NCI-H146 (cell line): ENCODE measurements around the gene SEMA3G.

Source experiments
- DNase-seq: peaks from one replicate; lab custom pipeline; 2025; lab: John Stamatoyannopoulos, UW

SEMA3G gene

DNA sequence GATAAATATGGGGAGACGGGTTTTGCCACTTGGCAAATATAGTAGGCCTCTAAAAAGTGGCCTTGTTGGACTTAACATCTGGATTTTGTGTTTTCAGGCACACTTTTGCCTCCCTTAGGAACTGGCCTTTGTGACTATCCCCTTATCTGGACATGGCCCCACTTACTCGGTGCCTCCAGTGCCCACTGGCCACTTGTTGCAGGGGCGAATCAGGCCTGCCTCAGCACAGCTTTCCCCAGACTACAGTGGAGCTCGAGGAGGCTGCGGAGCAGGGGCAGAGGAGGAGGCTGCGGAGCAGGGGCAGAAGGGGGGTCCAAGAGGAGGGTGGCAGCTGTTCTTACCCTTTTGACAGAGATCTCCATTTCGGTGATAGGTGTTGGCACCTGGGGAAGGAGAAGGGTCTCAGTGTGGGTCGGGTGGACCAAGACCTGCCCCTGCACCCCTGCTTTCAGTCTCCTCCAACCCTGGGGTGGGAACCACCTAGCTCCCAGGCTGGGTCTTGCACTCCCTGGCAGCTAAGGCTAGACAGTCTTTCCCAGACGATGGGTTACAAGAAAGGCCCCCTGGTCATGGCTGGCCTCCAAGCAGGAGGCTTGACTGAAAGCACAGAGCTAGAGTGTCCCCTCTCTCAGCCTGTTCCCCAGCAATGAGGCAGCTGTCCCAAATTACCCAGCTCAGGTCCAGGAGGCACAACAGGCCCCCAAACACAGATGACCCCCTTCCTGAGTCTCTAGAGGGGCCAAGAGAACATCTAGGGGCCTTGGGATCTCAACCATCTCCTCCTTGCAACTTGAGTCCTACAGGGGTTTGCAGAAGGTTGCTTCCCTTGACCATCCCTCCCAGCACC is 6.1 kb downstream of the SEMA3G start:
- DNase-seq, result no peak

- no peak for DNase-seq
Measured at GRCh38 chr3:52438104-52438376, 6.9 kb downstream of the SEMA3G start.

- DNase-seq, result no peak
Measured at GRCh38 chr3:52437326-52438103, 7.4 kb downstream of the SEMA3G start.

DNA sequence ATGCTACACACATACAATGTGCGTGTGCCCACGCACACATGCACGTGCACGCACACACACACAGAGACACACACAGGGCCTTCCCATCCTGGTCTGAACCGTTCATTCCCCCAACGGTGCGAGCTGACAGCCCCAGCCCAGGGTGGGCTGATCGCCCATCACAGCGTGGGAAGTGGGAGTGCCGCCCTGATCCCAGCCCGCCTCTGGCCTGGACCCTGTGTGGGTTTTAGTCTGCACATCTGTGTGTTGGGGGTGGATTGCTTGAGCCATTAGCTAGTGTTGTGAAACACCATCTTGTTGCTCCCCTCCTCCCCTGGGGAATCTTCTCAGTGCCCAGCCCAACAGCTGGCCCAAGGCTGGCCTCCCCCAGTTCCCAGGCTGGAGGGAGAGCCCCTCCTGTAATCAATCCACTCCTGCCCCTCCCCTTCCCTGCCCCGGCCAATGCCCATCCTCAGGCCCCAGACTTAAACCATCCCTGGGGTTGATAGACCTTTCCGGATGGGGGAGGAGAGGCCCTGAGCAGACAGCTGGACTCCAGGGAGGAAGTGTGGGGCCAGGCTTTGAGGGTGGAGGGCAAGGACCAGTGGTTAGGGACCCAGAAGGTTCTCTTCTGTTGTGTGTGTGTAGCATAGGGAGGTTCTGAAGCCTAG is 8.3 kb downstream of the SEMA3G start:
- DNase-seq, result no peak

DNA sequence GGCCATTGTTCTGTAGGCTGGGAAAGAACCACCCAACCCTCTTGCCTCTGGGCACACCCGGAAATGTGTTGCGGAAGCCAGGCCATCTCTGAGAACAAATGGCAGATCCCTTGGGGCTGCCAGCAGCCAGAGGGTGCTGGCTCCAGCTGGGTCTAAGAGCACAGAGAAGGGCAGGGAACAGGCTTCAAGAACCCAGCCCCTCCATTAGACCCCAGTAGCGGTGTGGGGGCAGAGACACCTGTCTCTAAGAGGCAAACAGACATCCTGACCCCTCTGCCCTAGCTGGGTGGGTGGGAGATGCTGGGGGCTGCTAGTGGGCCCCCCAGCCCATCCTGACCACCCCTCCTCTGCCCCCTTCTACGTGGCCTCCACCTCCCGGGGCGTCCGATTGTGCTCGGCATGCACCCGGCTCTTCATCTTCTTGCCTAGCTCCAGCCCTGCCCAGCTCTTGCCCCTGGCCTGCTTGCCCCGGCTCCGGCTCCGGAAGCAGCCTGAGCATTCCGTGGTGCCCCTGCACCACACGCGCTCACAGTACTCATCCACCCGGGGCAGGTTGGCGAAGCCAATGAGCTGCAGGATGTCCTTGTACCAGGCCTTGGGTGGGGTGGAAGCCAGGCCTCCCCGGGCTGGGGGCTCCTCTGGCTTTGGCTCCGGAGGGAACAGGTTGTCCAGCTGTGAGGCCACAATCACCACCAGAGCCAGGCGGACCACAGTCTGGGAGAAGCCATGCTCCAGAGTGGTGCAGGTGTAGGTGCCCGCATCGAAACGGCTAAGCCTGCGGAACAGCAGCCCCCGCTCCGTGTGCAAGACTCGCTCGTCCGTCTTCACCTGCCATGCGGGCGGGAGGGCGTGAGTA is 9.4 kb downstream of the SEMA3G start:
- no peak for DNase-seq

DNA sequence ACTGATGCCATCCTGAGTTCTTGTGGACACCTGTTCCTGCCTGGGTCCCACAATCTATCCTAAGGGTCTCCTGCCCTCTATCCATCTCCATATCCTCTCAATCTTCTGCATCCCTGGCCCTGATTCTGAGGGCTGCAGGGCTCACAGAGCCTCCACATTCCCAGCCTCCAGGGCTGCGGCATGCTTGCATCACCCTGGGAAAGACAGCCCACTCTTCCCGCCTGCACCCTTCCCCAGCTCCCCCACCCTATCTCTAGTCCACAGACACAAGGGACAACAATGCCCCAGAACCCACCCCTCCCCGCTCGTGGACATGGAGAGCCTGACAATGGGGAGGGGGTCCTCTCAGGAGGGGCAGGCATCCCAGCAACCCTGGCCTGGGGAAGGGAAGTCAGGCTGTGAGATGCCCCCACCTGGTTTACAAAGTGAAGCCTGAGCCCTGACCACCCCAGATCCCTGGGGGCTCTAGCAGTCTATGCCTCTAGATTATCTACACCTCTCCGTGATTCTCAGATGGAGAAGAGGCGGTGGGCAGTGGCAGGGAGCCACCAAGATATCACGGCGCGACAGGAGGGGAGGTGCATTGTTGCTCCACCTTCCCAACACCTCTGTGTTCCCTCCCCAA is 10.3 kb downstream of the SEMA3G start:
- DNase-seq, result no peak

DNA sequence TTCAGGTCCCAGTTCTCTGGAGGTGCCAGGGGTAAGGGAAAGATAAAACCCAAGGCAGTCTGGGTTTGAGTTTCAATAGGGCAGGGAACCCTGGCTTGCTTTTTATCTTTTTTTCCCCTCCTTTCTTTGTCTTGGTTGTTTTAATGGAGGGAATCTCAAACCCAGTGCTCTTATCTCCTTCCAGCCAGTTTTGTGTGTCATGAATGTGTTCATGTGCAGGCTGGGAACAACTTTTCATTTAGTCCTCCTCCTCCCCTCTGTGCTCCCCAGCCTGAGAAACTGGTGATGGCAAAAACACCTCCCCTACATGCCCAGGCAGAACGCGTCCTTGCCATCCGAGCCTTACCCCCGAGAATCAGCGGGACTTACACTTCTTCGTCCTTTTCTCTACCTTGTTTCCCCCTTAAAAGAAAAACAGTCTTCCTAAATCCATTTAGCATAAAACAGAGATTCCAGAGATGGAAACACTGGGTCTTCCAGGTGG is 10.9 kb downstream of the SEMA3G start:
- no peak for DNase-seq

DNA sequence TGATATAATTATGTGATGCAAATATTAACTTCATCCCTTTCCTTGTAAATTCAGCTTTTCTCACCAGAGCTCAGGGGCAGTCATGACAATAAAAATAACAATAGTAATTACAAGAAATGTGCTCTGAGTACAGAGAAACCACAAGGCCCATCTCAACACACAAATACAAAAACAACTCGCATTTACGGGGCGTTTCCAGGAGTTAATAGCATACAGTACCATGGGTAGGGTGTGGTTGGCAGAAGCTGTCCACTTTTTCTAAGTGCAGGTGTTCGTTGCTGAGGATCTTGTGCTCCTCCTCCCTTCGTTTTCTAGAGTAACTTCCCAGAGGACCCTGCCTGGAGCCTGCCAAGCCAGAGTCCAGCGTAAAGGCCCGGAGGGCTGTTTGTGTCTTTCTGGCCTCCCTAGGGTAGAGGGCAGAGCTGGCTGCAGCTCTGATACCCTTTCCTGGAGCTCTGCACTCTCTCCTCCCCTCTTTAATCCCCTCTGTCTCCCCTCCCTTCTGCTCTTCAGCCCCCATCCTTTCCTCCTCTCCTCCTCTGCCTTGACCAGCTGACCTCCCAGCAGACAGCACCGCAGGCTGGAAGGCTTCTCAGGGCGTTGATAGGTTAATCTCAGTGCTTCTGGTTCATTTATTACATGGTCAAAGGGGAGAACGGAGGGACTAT is 11.4 kb downstream of the SEMA3G start:
- DNase-seq, result no peak

GRCh38 chr3:52432691-52433141 is 12.2 kb downstream of the SEMA3G start:
- DNase-seq, result no peak

DNA sequence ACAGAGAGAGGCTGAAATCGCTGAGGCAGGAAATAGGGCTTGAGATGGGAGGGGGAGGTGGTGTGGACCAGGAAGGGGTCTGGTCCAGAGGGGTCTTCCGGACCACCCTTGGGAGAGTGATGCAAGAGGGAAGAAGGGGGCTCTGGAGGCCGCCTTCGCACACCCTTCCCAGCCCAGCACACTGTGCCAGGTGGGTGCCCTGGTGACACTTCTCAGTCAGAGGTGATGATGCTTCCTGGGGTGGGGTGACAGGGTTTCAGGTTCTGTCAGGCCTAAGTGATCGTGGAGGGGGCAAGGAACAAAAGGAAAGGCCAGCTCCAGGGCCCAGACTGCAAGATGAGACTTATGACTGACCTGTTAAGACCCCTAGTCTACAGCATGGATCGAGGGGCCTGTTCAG is 12.7 kb downstream of the SEMA3G start:
- DNase-seq, result no peak

- DNase-seq, result no peak
Measured at GRCh38 chr3:52431459-52432223, 13.3 kb downstream of the SEMA3G start.

- no peak for DNase-seq
Measured at GRCh38 chr3:52430416-52430810, 14.5 kb downstream of the SEMA3G start.

DNA sequence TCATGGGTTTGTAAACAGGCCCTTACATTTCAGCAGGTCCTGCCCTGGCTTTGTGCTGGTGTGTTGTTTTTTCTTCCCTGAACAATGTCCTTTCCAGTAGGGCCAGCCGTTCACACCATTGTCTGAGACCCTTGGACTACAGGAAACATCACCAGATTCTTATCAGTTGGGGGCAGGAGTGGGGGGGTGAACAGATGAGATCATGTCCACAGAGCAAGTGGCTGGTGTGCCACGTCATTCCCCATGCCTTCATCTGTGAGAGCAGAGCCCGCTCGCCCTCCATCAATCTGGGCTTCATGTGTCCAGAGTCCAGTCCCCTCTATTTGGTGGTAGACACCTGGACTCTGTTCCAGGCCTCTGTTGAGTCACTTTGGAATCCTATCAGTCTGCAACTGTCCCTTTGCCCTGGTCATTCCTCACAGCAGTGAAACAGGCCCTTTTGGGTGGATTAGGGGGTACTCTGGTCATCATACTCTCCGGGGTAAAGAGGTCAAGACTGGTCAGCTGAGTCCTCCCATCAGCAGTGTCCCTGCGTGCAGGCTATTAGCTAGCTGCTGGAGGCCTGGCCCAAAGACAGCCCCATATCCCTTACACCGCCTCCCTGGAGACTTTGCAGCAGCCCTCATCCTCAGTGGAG is 15.0 kb downstream of the SEMA3G start:
- DNase-seq, result peak; percentile 12

- no peak for DNase-seq
Measured at GRCh38 chr3:52429031-52429430, 15.9 kb downstream of the SEMA3G start.

DNA sequence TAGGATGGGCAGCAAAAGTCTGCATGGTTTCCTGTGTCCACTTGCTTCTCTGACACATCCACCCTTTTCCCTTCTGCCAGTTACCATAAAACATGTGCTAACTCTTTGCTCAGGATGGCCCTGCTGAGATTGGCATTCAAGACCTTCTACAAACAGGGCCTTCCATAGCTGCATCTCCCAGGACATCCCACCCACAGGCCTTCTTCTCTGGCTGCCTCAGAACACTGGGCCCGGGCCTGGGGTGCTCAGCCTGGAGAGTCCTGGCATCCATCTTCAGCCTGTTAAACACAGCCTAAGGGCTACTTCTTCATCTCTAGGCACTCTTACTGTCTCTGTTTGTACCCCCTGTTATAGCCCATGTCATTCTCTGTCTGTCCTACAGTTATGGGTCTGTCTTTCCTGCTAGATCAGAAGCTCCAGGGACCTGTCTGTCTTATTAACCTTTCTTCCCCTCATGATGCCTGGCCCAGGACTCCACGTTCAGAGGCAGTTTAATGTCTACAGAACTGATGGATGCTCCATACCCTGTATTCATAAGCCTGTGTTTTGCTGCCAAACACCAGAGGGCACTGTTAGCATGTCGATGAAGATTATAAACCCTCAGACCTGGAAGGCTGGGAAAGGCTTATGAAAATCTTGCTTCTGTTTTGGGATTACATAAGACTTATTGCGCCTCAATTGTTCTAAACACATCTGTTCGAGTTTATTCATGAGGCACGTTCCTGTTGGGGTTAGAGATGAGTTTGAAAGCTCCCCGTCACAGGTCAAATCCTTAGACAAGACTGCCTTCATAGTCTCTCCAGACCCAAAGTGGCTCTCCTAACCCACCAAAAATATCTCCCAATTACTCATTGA is 16.5 kb downstream of the SEMA3G start:
- DNase-seq, result peak; percentile 60

- DNase-seq, result no peak
Measured at GRCh38 chr3:52423173-52423572, 21.7 kb downstream of the SEMA3G start.

DNA sequence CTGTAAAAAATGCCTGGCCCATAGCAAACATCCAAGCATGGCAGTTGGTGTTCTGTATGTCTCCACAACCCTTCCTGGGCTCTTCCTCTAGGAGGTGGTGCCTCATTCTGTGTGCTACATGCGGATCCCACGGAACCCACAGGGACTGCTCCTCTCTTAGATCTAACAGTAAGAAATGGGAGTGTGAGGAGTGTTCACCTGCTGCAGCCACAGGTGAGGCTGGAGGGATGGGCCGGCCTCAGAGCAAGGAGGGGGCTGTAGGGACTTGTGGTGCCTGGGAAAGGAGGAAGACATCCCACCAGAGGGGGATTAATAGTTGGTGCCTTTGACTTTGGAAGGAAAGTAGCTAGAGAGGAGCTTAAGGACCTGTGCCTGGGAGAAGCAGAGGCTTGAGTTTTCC is 22.2 kb downstream of the SEMA3G start:
- no peak for DNase-seq

DNA sequence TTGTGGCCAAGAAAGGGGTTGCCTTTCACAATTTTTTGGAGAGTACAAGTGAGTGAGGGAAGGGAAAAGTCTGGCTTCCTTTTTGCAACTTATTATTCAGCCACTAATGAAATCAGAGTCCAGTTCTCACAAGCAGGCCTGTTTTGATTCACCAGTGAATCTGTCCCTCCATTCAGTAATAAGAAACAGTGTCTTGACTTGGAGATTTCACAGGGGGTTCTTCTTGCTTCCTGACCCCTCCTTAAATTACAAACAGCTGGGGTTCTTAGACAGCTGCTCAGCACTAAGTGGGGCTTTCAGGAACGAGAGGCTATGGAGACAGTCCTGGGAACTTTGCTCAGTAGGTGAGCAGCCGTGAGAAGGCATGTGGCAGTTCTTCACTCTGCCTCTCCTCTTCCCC is 24.5 kb downstream of the SEMA3G start:
- DNase-seq, result no peak

GRCh38 chr3:52415800-52416199 is 29.1 kb downstream of the SEMA3G start:
- no peak for DNase-seq
